ENCODE data around the gene POLE4.

POLE4 gene

DNA sequence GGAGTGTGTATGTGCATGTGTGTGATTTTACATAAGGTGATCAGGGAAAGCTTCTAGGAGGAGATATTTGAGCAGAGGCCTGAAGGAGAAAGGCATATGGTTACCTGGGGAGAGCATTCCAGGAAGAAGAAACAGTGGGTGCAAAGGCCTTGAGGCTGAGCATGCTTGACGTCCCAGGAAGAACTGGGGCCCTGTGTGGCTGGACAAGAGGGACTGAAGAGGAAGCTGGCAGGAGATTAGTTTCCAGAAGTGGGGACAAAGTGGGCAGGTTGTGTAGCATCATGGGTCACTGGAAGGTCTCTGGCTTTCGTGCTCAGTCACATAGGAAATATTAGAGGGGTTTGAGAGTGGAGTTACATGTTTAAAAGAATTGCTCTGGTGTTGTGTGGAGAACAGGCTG is 42.0 kb upstream of the POLE4 start:
- Histone ChIP-seq H3K27ac (no peak overlapping the region), H3K4me3 (ENCODE audit: low read depth, low read length) (no peak overlapping the region), H3K27me3 (replicated peaks) (no peaks in the 10 kb centered on the region), H3K36me3 (replicated peaks) (no peaks in the 10 kb centered on the region)
- DNase-seq, result no peak
- in situ Hi-C loops (cut with HindIII; ENCODE audit: low pct_ligation_motif_present, low sequenced_read_pairs), result no loop called here
- TF ChIP-seq, protein P1, sequence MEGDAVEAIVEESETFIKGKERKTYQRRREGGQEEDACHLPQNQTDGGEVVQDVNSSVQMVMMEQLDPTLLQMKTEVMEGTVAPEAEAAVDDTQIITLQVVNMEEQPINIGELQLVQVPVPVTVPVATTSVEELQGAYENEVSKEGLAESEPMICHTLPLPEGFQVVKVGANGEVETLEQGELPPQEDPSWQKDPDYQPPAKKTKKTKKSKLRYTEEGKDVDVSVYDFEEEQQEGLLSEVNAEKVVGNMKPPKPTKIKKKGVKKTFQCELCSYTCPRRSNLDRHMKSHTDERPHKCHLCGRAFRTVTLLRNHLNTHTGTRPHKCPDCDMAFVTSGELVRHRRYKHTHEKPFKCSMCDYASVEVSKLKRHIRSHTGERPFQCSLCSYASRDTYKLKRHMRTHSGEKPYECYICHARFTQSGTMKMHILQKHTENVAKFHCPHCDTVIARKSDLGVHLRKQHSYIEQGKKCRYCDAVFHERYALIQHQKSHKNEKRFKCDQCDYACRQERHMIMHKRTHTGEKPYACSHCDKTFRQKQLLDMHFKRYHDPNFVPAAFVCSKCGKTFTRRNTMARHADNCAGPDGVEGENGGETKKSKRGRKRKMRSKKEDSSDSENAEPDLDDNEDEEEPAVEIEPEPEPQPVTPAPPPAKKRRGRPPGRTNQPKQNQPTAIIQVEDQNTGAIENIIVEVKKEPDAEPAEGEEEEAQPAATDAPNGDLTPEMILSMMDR (IDR thresholded peaks at IDR 0.05; ENCODE audit: low read depth, low read length, missing control alignments), result no peak

DNA sequence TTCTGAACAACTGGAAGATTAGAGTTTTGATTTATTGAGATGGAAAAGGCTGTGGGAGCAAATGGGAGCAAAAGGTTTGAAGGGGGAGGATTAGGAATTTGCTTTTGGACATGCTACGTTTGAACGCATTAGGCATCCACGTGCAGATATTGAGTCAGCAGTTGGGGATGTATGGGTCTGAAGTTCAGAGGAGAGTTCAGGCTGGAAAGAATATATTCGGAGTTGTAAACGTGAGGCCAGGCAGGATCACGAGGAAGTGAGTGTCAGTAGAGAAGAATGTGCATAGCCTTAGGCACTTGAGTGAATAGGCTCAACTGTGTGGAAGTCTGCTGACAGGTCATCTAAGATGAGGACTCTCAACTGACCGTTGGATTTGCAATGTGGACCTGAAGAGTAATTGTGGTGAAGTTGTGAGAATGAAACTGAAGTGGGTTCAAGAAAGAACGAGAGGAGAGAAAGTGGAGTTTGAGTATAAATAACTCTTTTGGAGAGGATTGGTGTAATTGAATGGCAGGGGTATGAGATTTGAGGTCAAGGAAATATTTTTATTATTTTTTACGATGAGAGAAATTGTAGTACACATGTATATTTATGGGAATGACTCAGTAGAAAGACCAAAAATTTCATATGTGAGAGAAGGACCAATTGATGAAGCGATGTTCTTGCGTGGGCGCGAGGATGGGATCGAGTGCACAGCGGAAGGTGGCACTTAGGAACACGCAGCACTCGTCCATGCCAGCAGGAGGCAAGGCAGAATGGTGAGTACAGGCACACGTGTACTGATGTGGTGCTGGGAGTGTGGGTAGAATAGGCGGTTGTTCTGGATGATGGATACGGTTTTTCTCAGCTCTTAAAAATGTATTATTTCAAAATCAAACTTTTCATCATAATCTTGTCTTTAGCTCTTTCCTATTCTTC is 40.5 kb upstream of the POLE4 start:
- Histone ChIP-seq H3K36me3 (replicated peaks) (no peaks in the 10 kb centered on the region), H3K27ac (no peak overlapping the region), H3K4me3 (ENCODE audit: low read depth, low read length) (no peak overlapping the region), H3K27me3 (replicated peaks) (no peaks in the 10 kb centered on the region)
- peak; percentile 55 for DNase-seq
- TF ChIP-seq, protein P1 (IDR thresholded peaks at IDR 0.05; ENCODE audit: low read depth, low read length, missing control alignments), result peak; percentile 18
- in situ Hi-C loops (cut with HindIII; ENCODE audit: low pct_ligation_motif_present, low sequenced_read_pairs), result no loop called here

DNA sequence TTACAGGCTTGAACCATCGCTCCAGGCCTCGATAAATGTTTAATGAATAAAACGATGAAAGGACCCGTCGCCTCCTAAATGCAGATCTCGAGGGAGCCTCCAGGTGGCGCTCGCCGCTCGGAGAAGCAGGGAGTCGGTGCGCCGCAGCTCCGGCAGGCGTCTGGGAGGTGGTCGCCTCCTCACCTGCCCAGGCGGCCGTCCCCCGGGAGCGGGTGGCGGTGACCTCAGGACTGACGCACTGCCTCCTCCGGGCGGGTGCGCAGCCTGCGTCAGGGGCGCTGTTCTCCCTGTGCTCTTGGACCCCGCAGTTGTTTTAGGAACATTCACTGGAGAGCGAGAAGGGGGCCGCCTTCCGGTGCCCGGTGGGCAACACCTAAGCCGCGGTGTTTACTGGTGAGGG is 38.6 kb upstream of the POLE4 start:
- Histone ChIP-seq H3K27me3 (replicated peaks) (no peaks in the 10 kb centered on the region), H3K36me3 (replicated peaks) (no peaks in the 10 kb centered on the region), H3K27ac (no peak overlapping the region), H3K4me3 (ENCODE audit: low read depth, low read length) (peak overlapping the region; percentile 46)
- in situ Hi-C loops (cut with HindIII; ENCODE audit: low pct_ligation_motif_present, low sequenced_read_pairs), result no loop called here
- peak; percentile 27 for DNase-seq
- TF ChIP-seq, protein P1 (IDR thresholded peaks at IDR 0.05; ENCODE audit: low read depth, low read length, missing control alignments), result peak; percentile 78

DNA sequence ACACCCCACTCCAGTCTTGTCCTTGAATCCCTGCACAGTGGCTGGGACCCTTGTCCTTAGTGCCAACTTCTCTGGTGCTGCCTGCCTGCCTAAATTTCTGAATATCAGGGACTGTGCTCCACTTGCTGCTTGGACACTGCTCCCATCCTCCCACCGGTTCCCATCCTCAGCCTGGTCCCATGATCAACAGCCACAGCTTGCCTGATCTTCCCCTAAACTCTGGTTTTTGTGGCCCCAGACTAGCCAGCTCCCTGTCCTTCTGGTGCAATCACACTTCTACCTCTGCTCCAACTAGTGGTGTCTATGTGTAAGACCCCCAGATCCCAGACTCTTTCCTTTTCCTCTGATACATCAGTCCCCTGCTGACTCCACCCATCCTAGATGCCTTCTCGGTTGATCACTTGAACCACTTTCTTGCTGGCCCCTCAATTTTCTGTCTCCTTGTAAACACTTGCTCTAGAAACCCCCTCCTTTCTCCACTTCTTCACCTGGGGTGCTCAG is 37.2 kb upstream of the POLE4 start:
- no peak for DNase-seq
- Histone ChIP-seq H3K36me3 (replicated peaks) (no peaks in the 10 kb centered on the region), H3K4me3 (ENCODE audit: low read depth, low read length) (no peak overlapping the region), H3K27ac (no peak overlapping the region), H3K27me3 (replicated peaks) (no peaks in the 10 kb centered on the region)
- TF ChIP-seq, protein P1 (IDR thresholded peaks at IDR 0.05; ENCODE audit: low read depth, low read length, missing control alignments), result no peak
- in situ Hi-C loops (cut with HindIII; ENCODE audit: low pct_ligation_motif_present, low sequenced_read_pairs), result no loop called here

DNA sequence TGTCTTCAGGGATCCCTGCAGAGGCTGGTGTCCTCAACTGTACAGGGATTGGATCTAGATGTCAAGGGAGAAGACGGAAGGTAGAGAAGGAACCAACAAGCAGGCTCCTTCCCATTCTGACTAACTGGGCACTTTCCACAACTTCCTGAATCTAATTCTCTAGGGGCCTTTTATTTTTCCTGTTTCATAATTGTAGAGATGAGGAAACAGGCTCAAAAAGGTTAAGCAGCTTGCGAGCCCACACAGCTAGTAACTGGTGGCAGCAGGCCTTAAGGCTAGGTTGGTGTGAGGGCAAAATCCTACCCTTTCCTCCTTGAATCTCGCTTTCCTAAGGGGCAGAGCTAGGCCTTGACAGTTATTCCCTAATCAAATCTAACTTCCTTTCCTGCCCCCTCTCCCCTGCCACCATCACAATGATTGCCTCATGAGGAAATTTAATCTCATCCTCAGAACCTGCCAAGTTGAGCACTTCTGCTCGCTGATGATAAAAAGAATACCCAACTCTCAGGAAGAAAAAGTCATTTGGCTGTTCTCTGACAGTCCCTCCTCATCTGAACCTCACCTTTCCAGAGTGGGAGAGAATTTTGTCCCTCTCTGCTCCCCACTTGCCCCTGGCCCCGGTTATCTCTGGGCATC is 35.7 kb upstream of the POLE4 start:
- H3K36me3 ChIP-seq (replicated peaks), result no peaks in the 10 kb centered on the region
- no peak overlapping the region for H3K27ac ChIP-seq
- no peaks in the 10 kb centered on the region for H3K27me3 ChIP-seq (replicated peaks)
- no peak for DNase-seq
- no peak overlapping the region for H3K4me3 ChIP-seq (ENCODE audit: low read depth, low read length)
- in situ Hi-C loops (cut with HindIII; ENCODE audit: low pct_ligation_motif_present, low sequenced_read_pairs), result no loop called here
- TF ChIP-seq, protein P1 (IDR thresholded peaks at IDR 0.05; ENCODE audit: low read depth, low read length, missing control alignments), result no peak
